Measurements from ENCODE around the gene PVALB. TPM values are rescaled to one million over a fixed set of nuclear protein-coding genes. Genes with fewer than 3 reads are reported as not detected.

The PVALB gene
- total RNA-seq, 1 donor from 2014 or later, result not detected

DNA sequence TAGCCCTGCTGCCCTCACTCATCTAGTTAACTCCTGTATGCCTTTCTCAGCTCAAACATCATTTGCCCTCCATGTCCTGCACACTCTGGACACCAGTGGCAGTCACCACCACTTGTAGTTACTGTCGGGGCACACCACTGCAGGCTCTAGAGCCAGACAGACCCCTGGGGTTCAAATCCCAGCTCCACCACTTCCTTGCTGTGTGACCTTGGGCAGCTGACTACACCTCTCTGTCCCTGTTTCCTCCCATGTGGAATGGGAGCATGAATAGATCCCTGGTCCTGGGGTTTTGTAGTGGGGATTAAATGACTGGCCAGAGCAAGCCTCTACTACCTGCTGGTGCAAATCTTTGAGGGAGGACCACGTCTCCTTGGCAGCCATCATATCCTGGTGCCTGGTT lies 33.1 kb downstream of the PVALB start:
- no peak for DNase-seq (ENCODE audit: low spot score)
- intact Hi-C loops (cut with DNase I), result loop anchor here (5.0 kb wide), 1 partner anchor 199 kb away; no protein-coding TSS in a partner anchor

DNA sequence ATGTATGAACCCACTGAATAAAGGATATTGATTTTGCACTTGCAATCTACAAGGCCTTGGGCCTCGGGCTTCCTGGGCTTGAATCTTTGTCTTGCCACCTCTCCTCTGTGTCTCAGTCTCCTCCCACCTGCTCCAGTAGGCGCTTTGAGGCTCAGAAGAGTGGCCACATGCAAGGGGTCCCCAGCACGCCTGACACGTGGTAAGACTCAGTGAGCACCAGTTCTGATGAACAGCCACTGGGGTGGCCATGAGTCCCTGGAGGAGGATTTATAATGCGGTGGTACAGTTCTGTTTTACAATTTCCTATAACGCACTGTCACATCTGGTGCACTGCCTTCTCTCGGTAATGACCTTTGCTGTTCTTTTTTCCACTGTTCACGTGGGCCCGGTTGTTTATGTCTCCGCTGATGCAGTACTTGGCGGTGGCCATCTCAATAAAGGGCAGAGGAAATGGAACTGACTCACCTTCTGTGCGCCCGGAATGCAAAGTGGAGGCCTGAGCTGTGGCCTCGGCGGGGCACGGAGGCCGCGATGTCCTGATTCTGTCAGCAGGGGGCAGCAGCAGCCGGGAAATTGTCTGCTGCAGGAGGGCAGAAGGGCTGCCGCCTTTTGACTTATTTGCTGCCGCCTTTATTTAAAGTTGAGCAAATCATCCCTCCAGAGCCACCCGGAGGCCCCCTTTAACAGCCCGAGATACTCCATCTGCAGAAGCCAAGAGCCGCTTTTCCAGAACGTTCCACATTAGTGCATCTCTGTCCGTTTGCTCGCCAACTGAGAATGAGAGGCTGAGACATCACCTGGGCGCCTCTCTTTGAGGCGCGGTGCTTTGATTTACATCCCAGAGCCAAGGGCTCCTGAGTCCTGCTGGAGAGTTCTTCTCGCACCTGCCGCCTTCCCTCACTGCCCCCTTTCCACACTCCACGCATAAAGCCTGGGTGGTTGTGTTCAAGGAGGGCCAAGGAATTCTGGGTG lies 34.9 kb downstream of the PVALB start:
- DNase-seq (ENCODE audit: low spot score) (peak; percentile 86), ATAC-seq (peak; percentile 90)
- intact Hi-C loops (cut with DNase I), result loop anchor here (5.0 kb wide), 1 partner anchor 200 kb away; no protein-coding TSS in a partner anchor

More for the DNA sequence above, 33.1 kb downstream of the PVALB start:
- ATAC-seq, result no peak

DNA sequence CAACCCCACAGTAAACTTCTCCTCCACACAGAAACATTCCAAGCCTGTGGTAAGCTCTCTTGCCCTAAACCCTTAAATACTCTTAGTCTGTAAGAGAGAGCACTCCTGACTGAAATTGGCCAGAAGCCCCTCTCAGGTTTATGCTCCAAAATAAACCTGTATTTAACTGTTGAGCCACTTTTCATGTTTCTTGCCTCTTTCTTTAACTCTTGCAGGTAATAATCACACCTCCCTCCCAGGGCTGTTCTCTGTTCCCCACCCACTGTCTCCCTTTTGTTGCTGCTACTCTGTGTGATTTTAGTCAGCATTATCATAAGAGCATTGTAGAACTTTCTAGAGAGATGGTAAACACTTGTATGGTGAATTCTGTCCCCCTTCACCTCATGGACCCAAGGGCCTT lies 38.8 kb downstream of the PVALB start:
- ATAC-seq (no peak), DNase-seq (ENCODE audit: low spot score) (no peak)
- intact Hi-C loops (cut with DNase I), result no loop called here

DNA sequence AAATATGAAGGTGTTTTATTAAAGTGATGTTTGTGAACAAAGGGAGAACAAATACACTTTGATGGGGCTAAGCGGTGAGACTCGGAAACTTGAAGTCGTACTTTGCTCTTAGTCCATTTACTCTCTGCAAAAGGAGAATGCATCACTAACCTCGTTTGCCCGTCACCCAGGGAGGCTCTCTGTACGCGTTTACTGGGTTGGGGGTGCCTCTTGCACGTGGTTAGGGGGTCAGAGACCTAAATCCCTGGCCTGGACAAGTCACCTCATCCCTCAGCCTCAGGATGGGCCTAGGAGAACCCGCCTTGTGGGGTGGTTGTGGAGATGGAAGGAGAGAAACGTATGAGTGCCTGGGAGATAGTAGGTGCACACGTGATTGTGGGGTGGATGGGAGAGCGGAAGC lies 40.1 kb downstream of the PVALB start:
- DNase-seq (ENCODE audit: low spot score) (no peak), ATAC-seq (no peak)
- intact Hi-C loops (cut with DNase I), result no loop called here

DNA sequence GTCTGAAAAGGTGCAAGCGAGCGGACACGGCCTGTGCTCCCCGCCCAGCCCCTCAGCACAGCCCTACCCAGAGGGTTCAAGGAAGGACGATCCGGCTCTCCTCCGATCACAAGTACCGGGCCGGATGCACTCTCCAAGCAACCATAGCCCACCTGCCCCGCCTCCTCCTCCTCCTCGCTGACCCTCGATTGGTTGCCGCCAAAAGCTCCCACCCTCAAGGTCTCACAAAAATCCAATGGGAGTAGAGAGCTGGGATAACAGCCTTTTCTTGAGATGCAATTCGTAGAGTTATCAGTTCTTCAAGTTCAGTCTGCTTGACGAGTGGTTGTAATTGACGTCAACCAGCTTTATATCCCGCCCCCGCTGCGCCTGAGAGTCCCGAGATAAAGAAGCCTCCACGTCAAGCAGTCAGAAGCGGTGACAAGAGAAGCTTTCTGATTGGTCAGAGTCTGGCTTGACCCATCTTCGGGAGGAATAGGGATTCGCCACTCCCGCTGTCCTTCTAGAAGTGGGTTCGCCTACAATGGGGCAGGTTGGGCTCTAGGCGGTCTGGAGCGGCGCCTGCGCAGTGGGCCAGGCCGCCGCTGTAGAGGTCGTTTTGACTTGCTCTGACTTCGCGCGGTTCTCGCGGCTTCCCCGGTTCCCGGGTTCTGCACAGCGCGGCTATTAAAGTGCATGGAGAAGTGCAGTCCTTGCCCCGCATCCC lies 40.7 kb downstream of the PVALB start, which contains the start of gene IFT27:
Gene IFT27, minus strand, starts transcription at position 156 of the 706 bp plus-strand sequence. CDS start 412 bp downstream, outside the sequence.
- DNase-seq (ENCODE audit: low spot score) (peak; percentile 98), ATAC-seq (peak; percentile 99)
- intact Hi-C loops (cut with DNase I), result no loop called here

DNA sequence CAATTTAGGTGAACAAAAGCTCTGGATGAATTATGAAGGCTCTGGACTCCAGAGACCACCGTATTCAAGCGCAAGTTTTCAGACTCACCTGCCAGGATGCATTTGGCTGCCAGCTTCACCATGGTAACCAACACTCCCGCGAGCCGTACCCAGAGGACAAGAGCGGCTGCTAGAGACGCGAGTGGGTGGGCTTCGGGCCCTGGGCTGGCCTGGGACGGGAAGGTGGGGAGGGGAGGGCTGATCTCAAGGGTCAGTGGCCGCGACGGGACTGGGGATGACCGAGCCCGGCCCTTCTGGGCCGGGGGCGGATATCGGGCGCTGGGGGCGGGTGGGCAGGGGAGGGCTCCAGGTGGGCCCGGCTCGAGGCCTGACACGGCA lies 41.3 kb downstream of the PVALB start:
- peak; percentile 0 for ATAC-seq
- intact Hi-C loops (cut with DNase I), result no loop called here
- peak; percentile 71 for DNase-seq (ENCODE audit: low spot score)

DNA sequence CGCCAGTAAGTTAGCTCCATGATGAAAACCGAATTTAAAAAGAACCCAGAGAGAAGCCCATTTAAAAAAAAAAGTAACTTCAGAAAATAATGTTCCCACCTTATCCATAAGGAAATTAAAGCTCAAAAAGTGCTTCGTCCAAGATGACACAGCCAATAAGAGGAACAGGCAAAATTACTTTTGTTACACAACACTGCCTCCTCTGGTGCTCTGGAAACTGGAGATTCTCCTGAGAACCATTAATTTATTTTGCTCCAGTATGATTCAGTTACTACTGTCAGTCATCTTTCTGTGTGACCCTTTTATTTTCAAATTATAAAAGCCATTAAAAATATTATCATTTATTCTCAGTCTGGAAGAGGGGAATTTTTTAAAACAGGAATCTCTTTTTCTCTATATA lies 42.9 kb downstream of the PVALB start:
- intact Hi-C loops (cut with DNase I), result no loop called here
- no peak for ATAC-seq
- no peak for DNase-seq (ENCODE audit: low spot score)

DNA sequence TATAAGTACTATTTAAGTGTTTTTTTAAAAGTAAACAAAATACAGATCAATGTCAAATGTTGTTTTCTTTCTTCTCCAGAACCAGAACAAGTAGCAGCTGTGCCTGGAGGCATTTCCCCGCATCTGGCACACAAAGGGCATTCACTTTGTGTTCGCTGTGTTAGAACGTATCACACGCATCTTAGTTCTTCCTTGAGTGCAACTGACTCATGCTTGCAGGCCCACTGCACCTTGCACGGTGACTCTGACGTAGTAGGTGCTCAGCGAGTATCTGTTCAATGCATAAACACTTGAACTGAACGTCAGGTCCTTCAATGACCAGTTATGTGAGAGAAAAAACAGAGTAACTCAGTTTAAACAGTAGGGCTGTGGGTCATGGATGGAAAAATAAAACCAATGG lies 44.4 kb downstream of the PVALB start:
- DNase-seq (ENCODE audit: low spot score) (no peak), ATAC-seq (no peak)
- intact Hi-C loops (cut with DNase I), result no loop called here

DNA sequence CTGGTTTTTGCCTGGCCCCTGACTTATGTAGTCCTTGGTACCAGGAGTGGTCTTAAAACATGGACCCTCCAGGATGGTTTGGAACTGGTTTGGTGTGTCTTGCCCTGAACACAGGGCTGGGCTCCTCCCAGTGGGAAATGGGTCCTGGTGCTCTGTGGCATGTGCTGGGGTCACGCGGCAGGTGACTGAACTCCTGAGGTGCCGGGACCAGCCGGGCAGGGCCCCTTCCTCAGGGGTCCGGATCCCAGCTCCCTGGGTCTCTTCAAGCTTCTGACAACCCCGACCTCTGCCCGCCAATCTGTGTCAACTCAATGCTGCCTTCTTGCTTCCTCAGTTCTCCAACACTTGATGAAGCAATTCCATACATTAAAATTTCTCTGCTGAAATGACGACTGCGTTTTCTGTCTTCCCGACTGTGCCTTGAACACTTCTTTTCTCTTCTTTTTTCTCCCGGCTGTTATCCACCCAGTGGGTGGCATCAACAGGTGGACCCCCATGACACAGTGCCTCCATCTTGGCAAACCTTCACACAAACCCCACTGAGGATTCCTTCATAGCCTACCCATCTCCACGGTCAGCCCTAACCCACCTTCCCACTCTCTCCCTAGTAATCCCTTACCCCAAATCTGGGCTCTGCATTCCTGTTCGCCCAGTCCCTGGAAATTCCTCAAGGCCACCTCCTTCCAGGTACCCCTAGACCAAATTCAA lies 45.3 kb downstream of the PVALB start:
- intact Hi-C loops (cut with DNase I), result no loop called here
- peak; percentile 40 for DNase-seq (ENCODE audit: low spot score)
- no peak for ATAC-seq

DNA sequence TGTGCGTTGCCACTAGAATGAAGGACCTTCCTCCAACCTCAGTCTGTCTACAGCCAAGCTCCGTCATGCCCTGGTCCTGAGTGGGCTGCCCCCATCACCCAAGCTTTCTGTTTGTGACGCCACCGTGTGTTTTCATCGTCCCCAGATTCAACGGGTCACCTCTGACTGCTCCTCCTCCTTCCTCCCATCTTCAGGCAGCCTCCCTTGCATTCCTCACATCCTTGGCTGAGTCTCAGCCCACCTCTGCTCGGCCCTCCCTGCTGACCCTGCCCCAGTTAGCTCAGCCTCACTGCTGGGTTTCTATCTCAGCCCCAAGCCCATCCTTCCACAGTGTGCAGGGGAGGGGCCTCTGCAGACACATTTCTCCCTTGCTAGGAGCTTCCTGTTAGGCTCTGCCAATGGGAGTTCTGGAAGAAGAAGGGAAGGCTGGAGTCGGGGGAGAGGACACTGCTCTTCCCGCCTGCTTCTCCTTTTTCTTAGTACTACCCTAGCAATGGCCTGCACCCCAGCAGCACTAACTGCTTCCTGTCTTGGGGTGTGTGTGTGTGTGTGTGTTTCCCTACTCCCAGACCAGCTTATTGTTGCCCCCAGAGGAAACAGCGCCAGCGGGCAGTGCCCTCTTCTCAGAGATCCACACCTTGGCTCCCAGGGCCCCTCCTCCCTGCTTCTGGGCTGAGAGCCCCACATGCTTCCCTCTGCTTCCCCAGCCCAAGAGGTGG lies 46.2 kb downstream of the PVALB start:
- no peak for ATAC-seq
- DNase-seq (ENCODE audit: low spot score), result peak; percentile 50

DNA sequence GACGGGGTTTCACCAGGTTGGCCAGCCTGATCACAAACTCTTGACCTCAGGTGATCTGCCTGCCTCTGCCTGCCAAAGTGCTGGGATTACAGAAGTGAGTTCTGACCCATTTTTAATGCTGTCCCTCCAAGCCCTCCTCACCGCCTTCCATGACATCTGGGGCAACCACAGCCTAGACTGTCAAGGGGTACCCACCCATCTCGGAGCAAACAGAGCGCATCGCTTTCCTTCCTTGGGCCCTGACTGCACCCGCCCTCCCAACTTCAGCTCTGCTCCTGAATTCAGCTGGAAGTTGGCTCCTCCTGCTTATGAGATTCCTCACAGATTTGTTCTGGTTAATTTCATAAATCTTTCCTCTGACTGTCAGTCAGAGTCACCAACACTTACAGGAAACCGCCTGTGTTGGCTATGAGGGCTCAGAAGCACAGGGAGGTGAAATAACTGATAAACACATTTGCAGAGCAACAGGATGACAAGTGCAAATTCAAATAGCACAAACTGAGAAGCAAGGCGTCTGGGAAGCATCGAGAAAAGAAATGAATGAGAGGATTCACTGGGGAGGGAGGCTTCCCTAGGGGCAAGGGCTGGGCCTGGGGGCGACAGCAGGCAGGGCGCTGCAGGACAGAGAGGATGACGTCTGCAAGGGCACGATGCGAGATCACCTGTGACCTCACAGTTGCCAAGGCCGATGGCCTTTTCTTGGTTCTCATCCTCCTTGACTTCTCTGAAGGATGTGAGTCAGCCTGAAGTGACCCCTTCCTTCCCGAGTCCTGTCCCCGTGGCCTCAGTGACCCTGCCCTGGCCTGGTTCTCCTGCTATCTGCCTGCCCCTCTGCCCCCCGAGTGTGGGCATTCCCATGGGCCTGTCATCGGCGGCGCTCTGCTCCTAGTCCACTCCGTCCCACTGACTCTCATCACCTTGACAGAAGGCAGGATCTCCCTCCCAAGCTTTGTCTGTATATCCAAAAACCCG lies 47.0 kb downstream of the PVALB start:
- ATAC-seq (no peak), DNase-seq (ENCODE audit: low spot score) (peak; percentile 41)
- intact Hi-C loops (cut with DNase I), result no loop called here

More for the DNA sequence above, 46.2 kb downstream of the PVALB start:
- intact Hi-C loops (cut with DNase I), result no loop called here

DNA sequence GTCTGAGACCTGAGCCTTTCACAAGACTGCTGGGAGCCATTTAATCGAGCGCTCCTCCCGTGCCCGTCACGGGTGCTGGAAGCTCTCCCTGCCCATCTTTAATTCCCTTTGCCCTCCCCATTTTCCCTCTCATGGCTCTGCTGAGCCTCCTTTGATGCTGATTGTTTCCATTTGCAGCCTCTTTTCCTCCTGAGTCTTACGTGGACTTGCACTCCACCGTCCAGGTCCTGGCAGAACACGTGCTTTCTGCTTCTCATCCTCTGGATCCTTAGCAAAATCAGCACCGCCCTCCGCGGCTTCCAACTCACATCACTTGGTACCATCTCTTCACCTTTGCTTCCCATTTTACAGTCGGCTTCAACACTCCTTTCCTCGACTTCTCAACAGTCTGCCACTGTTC lies 48.2 kb downstream of the PVALB start:
- ATAC-seq, result no peak
- intact Hi-C loops (cut with DNase I), result no loop called here
- DNase-seq (ENCODE audit: low spot score), result peak; percentile 9

DNA sequence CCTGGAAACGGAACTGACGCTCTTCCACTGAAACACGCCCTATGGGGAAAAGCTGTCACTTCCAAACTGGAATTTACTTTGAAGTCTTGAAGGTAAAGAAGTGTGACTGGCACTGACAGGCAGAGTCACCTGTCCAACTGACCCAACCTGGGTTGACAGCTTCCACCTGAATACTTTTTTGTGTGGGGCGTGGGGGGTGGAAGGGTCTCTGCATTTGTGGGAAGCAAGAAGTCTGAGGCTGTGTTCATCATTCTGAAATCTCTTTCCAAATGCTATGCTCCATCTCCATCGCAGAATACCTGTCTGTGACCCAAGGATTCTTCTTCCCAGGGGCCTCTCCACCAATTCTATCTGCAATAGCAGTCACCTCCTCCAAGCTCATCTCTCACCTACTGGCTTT lies 48.7 kb downstream of the PVALB start:
- DNase-seq (ENCODE audit: low spot score) (peak; percentile 19), ATAC-seq (no peak)
- intact Hi-C loops (cut with DNase I), result no loop called here

DNA sequence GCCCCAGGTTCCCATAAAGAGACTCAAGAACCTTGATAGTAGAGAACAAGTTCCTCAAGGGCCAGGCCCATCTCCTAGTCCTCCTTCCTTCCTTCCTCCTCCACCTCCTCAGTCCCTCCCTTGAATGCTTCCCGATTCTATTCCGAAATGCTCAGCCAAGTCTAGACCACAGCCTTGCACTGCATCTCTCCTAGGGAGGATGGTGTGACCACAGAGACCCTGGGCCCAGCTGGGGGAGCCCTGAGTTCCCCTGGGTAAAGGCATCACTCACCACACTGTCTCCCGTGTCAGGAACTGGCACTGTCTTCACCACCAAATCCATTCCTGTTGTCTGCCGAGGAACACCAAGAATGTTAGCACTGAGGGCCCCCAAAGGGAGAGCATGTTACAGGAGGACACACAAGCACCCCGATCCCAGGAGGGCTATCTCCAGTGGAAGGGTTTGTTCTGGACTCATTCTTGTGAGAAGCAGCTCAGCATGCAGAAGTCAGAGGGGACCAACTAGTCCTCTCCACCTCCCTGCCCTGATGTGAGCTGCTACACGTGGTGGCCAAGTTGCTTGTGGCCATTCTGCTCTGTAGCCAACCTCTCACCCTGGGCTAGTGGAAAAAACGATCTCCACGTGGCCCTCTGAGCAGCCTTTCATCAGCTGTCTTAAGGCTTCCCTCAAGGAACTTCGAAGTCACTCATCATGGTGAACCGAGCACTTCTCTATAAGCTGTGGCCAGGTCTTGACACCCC lies 49.6 kb downstream of the PVALB start:
- DNase-seq (ENCODE audit: low spot score) (no peak), ATAC-seq (no peak)
- intact Hi-C loops (cut with DNase I), result no loop called here

DNA sequence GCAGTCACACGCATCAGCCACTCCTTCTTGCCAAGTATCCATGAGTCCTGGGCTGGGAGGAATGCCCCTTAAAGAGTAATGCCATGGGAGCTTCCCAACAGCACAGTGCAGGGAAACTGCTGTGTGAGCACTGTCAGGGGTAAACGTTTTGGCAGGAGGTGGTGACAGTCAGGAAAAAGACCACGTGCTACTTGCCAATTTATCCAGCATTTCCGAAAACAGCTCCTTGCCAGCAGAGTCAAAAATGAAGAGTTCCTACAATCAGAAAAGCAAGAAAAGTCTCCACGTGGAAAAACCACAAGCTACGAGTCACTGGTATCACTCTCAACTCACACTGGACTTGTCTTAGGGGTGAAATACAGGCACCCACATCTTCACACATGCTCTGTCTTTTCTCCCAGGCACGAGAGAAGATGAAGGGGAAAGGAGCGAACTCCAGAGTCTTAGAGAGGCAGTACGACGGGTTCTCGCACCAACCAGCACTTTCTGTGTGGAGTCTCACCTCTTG lies 50.8 kb downstream of the PVALB start:
- intact Hi-C loops (cut with DNase I), result no loop called here
- ATAC-seq, result no peak
- no peak for DNase-seq (ENCODE audit: low spot score)

DNA sequence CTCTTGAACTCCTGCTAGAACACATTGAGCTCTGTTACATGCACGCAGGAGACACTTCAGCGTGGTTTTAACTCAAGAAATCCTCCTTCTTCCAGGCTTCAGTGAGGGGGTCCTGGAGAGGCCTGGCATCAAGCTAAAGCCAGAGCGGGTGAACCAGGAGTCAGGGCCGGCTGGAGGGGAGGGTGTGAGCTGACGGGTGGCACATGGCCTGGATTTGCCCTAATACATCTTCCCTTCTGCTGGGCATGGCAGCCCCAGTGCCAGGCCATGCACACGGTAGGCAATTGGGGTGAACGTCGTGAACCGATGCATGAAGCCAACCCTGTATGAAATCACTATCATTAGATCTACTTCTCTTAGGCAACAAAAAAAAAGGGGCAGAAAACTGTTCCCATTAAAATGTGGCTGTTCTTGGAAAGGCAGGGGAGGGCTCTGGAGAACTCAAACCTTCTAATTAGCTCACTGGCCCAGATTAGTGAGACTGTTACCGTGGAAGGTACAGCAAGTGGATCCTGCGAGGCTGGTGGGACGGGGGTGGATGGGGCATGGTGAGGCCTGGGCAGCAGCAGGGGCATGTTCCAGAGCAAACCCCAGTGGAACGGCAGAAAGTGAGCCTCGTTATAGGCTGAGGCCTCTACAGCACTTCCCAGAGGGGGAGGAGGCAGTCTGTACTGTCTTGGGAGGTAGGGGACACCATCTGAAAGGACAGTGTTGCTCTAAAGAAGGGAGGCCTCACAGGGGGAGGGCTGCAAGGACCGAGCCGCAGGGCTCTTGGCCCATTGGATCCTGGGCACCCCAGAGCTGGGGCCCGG lies 51.5 kb downstream of the PVALB start:
- intact Hi-C loops (cut with DNase I), result no loop called here
- ATAC-seq (no peak), DNase-seq (ENCODE audit: low spot score) (no peak)

Data from sciatic nerve (tissue), 2 donors.